ENCODE data around the gene HES6.
A peak's percentile ranks its signal among the peaks of the same experiment; 100 is the strongest.
"Not testable (repeated sequence)": the region's sequence is repeated elsewhere in the genome, so short reads cannot be mapped to it uniquely, and the experiment has no call there.

HES6 gene

DNA sequence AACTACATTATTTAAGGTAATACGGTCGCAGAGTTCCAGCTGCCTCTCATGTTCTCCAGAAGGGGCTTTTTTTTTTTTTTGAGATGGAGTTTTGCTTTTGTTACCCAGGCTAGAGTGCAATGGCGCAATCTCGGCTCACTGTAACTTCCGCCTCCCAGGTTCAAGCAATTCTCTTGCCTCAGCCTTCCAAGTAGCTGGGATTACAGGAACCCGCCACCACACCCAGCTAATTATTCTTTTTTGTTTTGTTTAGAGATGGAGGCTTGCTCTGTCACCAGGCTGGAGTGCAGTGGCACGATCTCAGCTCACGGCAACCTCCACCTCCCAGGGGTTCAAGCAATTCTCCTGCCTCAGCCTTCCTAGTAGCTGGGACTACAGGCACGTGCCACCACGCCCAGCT, 33.6 kb upstream of the HES6 start:
- DNase-seq, result not testable (repeated sequence)

DNA sequence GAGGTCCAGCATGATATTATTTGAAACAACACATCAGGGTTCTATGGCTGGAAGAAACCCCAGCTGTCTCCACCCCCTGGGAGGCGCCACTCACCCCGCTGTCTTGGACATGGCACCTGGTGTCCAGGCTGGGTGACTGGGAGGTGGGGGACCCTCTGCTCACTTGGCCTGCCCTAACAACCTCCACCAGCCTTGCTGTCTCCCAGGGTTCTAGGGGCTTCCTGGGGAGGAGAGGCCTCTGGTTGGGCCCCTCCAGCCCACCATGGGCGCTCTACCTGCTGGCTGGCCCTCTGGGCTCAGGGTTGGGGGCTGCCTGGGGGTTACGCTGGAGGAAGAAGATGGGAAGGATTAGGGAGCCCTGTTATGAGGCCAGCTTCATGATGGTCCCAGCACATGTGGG, 32.3 kb upstream of the HES6 start:
- no peak for DNase-seq

DNA sequence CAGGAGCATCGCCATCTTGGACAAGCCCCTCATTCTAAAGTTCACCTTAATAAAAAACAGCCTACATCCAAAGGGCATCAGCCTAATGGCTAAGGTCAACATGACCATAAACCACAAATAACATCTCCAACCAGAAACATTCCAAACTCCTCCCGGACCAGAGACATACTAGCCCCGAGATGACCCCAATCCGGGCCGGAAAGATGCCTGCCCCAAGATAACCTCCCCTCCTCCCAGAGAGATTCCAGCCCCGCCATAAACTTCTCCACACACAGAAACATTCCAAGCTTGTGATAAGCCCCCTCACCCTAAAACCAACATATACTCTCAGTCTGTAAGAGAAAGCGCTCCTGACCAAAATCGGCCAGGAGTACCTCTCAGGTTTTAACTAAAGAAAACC, 31.8 kb upstream of the HES6 start:
- not testable (repeated sequence) for DNase-seq

GRCh38 chr2:238271061-238271554, 31.3 kb upstream of the HES6 start:
- no peak for DNase-seq

- DNase-seq, result no peak
Observed at GRCh38 chr2:238270606-238271005, 30.8 kb upstream of the HES6 start.

- no peak for DNase-seq
Observed at GRCh38 chr2:238269741-238270140, 29.9 kb upstream of the HES6 start.

- DNase-seq, result no peak
Observed at GRCh38 chr2:238267884-238268680, 28.2 kb upstream of the HES6 start.

GRCh38 chr2:238267341-238267710, 27.5 kb upstream of the HES6 start:
- DNase-seq, result no peak

DNA sequence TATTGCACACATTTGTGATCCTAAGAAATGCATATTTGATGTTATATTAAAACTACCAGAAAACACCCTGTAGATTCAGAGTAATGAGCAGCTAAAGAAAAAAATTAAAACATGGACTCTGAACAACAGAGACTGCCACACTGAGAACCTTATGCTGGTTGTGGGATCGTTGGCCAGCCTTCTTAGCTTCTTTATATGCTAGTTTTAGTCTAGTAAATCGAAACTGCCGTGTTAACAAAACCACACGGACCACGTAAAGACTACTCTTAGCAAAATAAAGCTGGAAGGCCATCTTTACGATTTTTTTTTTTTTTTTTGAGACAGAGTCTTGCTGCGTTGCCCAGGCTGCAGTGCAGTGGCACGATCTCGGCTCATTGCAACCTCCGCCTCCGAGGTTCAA, 25.8 kb upstream of the HES6 start:
- DNase-seq, result no peak

GRCh38 chr2:238264072-238264460, 24.2 kb upstream of the HES6 start:
- no peak for DNase-seq

DNA sequence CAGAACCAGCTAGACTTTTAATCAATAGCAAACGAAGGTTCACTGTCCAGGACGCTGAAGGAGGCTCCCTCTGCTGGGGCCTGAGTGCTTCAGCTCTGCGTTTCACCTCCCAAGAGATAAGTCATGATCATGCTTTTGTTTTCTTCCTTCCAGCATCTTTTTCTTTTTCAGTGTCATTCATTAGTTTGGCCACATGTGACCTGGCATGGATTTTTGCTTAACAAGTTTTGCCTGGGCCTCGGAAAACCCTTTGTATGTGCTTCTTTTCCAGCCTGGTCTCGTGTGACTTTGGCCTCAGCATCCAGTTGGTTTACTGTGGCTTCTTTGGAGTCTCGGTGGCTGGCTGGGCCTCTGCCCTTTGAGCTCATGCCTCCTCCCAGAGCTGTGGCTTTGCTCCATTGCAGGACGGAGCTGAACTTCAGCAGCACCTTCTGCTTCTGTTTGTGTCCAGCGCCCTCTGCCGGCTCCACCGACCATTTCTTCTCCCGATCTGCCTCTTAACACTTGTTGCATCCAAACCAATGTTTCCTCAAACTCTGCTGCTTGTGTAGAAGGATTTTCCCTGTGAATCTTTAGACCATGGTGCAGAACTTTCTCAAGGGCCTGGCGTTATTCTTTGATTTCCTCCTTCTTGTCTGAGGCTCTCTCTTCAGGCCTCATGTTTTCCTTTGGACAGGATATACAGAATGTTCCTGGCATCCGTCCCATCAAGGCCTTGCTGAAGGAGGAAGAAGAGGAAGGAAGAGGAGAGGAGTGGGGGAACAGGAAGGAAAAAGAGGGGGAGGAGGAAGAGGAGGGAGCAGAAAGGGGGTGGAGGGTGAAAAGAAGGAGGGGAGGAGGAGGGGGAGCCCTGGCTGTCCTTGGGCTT, 23.6 kb upstream of the HES6 start:
- DNase-seq, result peak; percentile 85

- no peak for DNase-seq
Observed at GRCh38 chr2:238262496-238263122, 22.8 kb upstream of the HES6 start.

DNA sequence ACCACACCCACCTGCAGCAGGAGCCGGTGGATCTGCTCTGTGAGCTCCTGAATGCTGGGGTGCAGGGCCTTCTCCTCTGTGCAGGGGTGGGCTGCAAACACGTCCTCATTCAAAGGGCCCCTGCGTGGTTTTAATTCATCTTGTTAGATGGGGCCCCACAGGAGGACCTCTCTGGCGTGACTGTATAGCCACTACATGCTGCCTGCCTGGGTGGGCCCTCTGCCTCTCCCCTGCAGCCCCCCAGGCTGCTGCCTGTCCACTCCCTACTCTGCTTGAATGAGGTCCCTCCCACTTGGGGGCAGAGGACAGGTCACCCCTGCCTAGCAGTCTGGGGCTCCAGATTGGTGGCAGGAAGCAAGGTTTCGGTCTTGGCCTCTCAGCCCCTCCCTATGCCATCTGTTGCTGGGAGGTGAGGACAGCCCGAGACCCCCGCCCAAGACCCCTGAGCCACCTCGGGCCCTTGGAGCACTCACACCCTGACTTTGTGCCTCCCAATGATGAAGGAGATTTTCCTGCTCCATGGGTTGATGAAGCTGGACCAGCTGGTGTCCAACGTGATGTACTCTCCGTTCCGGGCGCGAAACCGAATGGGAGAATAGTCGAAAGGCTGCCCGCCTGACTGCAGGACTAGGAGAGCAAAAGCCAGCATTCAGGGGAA, 22.0 kb upstream of the HES6 start:
- no peak for DNase-seq

DNA sequence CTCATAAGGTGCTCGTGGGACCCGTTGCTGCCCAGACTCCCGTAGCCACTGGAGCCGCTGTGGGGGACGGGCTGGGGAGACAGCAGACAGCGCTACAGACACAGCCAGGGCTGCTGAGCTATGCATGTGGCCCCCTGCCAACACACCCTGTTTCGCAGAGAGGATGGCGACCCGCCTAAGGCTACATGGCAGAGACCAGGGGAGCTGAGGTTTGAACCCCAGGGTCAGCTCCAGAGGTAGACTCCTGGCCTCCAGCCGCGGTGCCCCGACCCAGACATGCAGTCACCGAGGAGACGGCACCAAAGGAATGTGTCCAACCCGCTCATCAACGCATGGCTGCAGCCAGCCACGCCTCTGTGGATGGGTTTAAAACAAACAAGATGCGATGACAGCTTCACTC, 21.0 kb upstream of the HES6 start:
- no peak for DNase-seq

GRCh38 chr2:238259061-238260020, 19.5 kb upstream of the HES6 start:
- no peak for DNase-seq

DNA sequence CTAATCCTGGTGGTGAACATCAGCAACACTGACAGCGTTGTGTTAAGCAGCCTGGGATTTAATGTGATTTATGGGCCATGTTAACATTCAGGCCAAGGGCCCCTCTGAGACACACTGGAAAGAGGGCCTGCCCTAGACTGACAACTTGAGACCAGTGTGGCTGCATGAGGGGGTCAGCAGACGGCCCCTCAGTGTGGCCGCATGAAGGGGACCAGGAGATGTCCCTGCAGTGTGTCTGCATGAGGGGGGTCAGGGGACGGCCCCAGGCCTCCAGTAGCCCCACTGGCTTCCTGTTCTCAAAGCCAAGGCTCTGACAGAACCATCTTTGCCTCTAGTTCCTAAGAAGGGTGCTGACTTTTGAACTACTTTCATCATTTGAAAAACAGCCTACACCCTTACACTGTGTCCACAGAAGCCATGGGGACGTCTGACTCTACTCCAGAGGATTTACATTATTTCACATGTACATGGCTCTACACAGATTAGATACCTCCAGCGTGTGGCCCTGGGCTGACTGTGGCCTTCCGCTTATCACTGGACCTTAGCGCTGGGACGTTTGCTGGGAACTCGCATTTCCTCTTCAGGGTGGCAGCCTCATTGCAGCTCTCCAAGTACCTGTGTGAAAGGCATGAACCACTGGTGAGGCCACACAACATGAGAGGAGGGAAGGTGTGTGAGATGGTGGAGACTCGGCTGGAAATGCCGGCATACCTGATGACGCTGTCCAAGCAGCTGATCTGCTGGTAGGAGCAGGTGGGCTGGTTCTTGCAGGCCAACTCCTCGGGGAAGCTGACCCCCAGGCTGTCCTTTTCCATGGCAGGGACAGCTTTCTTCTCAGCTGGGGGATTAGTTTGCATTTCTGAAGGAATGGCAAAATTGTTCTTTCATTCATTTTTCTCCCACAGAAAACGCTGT, 18.2 kb upstream of the HES6 start:
- no peak for DNase-seq

DNA sequence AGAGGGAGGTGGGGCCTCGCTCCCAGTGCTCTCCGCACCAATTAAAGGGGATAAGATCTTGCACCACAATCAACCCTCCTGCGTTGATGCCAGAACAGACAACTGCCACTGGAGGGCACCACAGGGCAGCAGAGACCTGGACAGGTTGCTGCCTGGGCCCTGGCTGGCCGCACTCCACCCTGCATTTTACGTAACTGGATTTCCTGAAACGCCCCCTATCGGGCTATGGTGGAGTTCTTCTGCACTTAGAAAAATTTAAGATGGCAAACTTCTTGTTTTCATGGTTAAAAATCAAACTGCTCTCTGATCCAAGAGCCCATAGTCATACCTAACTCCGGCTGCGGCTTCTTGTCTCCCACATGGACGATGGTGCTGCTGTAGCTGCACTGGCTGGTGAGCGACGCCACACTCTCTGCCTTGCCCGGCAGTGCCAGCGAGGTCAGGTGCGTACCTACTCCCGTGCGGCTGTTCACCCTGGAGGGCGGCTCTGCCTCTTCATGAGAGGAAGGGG, 16.8 kb upstream of the HES6 start:
- peak; percentile 46 for DNase-seq

DNA sequence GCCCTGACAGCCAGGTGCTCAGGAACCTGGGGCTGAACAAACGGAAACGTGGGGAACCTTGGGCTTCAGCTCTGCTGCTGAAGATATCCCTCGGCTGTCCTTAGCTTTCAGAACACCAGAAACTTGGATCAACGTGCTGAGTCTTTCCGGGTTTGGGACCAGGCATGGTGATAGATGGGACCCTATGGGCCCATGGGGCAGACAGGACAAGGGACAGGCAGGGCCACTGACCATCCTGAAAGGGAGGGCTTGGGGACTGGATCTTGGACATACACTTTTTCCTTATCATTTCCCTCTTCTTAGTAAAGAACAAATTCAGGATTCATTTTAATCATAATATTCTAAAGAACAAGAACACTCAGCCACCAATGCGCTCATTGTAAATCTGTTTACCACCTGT, 16.3 kb upstream of the HES6 start:
- no peak for DNase-seq

- no peak for DNase-seq
Observed at GRCh38 chr2:238255636-238256035, 15.8 kb upstream of the HES6 start.

GRCh38 chr2:238255151-238255551, 15.3 kb upstream of the HES6 start:
- DNase-seq, result no peak
